Amygdala (tissue), 56 donors: Measurements from ENCODE around the gene KIF1B.
"Not testable (repeated sequence)": the region's sequence is repeated elsewhere in the genome, so short reads cannot be mapped to it uniquely, and the experiment has no call there.

ENCODE experiments used
- DNase-seq, 56 donors: peaks; one replicate each; lab custom pipeline; 2025; lab: John Stamatoyannopoulos, UW

KIF1B gene

DNA sequence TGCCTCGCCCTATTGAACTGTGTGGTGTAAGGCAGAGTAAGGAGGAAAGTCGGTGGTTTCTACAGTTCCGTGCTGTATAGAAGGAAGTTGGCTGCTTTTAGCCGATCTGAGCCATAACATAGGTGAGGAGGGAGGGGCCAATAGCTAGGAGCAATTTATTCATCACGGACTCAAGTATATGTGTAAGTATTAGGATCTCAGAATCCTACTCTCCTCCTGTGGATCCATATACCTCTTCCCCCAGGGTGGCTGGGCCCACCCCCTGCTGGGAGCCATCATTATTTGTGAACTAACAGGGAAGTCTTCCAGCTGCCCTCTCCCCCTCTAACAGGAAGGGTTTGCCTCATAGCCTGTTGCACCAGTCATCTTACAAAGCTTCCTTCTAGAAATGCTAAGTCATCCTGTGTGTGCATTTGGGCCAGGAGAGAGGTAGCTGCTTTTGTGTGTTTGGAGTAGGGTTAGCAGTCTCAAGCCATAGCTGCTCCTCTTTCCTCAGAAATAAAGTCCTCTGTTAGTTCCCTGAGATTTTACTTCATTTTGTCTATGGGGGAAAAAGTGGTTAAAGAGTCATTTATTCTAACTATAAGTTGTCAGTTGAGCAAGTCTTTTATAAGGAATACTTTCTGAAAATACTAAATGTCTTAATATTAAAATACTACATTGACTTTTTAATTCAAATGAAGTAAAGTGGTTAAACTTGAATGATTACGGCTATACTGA is 205.0 kb downstream of the KIF1B start:
- DNase-seq = peak in 6 of 56 donors; percentile 2 to 17 (median 4)

DNA sequence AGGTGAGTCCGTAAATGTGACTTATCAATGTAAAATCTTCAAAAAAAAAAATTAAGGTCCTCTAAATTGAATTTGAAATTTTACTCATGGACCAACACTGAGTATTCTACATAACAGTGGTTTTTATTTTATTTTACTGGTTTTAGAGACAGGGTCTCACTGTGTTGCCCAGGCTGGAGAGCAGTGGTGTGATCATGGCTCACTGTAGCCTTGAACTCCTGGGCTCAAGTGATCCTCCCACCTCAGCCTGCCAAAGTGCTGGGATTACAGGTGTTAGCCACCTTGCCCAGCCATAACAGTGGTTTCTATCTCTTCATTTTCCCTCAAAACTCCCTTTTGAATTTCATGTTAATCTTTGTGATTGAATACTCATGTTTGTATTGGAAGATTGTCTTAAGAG is 205.6 kb downstream of the KIF1B start:
- DNase-seq = not testable (repeated sequence)

DNA sequence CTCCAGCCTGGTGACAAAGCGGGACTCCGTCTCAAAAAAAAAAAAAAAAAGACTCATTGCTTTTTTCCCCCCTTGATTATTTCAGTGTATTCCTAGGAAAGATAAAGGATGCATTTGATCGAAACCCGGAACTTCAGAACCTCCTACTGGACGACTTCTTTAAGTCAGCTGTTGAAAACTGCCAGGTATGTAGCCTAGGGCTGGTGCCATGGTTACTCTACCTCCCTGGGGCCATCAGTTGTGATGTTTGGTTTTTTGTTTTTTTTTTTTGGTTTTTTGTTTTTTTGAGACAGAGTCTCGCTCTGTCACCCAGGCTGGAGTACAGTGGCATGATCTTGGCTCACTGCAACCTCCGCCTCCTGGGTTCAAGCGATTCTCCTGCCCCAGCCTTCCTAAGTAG is 208.4 kb downstream of the KIF1B start:
- DNase-seq = not testable (repeated sequence)

DNA sequence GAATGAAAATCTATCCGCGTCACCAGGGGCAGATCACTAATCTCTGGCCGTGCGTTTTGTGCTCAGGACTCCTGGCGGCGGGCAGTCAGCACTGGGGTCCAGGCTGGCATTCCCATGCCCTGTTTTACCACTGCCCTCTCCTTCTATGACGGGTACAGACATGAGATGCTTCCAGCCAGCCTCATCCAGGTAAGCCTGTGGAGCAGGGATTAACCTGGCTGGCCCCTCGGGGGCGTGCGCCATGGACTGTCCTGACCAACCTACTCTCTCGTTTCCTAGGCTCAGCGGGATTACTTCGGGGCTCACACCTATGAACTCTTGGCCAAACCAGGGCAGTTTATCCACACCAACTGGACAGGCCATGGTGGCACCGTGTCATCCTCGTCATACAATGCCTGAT is 209.0 kb downstream of the KIF1B start:
- no peak for DNase-seq

DNA sequence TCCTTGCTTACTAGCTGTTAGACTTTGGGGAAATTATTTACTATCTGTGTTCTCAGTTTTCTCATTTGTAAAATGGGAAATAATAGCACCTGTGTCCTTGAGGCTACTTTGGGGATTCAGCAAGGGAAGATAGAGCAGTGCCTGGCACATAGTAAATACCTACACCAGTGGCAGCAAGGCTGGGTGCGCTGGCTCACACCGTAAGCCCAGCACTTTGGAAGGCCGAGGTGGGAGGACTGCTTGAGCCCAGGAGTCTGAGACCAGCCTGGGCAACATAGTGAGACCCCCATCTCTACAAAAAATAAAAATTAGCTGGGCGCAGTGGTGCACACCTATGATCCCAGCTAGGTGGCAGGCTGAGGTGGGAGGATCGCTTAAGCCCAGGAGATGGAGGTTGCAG is 211.3 kb downstream of the KIF1B start:
- no peak for DNase-seq

DNA sequence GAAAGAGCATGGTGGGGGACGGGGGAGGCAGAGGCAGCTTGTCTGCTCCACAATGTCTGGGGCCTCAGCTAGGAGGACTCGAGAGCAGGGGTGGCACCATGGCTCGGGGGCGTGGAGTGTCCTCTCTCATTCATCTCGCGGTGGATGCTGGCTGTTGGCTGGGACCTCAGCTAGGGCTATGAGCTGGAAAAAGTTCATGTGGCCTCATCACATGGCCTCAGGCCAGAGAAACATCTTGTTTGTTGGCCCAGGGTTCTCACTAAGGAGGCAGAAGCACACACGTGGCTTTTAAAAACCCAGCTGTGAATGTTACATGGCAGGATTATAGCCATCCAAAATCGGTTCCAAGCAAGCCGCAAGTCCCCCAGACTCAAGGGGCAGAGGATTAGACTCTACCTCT is 213.7 kb downstream of the KIF1B start:
- DNase-seq = peak in 5 of 56 donors; percentile 1 to 28 (median 3)

DNA sequence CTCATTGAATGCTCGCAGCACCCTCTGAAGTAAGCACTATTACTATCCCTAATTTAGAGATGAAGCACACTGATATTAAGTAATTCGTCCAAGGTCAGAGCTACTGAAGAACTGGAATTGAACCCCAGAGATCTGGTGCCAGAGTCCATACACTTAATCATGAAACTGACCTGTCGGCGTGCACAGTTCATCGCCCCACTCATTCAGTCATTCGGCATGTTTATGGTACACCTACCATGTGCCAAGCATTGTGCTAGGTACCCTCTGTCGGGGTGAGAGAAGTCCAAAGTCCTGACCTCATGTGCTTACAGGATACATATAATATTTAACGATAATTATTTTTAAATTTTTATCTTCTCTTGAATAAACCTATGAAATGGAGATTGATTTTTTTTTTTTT is 214.3 kb downstream of the KIF1B start:
- DNase-seq = no peak

DNA sequence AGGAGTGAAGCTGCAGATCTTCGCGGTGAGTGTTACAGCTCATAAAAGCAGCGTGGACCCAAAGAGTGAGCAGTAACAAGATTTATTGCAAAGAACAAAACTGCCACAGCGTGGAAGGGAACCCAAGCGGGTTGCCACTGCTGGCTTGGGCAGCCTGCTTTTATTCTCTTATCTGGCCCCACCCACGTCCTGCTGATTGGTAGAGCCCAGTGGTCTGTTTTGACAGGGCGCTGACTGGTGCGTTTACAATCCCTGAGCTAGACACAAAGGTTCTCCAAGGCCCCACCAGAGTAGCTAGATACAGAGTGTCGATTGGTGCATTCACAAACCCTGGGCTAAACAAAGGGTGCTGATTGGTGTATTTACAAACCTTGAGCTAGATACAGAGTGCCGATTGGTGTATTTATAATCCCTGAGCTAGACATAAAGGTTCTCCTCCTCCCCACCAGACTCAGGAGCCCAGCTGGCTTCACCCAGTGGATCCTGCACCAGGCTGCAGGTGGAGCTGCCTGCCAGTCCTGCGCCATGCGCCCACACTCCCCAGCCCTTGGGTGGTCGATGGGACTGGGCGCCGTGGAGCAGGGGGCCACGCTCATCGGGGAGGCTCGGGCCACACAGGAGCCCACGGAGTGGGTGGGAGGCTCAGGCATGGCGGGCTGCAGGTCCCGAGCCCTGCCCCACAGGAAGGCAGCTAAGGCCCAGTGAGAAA is 215.6 kb downstream of the KIF1B start:
- not testable (repeated sequence) for DNase-seq

DNA sequence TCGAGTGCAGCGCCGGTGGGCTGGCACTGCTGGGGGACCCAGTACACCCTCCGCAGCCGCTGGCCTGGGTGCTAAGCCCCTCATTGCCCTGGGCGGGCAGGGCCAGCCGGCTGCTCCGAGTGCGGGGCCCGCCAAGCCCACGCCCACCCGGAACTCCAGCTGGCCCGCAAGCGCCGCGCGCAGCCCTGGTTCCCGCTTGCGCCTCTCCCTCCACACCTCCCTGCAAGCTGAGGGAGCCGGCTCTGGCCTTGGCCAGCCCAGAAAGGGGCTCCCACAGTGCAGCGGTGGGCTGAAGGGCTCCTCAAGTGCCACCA is 216.1 kb downstream of the KIF1B start:
- DNase-seq = not testable (repeated sequence)

DNA sequence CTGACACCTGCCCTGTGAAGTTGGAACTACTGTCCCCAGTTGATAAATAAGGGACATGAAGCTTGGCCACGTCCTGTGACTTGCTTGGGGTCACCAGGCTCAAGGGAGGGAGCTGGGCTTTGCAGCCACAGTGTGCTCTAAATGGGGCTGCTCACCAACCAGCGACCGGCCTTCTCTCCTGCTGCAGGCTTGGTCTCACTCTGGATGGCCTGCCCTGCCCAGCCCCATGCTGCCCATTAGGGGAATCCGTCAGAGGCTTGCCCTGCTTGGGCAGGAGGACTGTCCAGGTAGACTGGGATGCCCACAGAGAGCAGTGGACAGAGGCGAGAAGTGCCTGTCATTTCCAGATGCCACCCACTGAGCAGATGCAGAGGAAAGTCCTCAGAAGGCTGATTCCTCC is 218.6 kb downstream of the KIF1B start:
- no peak for DNase-seq

DNA sequence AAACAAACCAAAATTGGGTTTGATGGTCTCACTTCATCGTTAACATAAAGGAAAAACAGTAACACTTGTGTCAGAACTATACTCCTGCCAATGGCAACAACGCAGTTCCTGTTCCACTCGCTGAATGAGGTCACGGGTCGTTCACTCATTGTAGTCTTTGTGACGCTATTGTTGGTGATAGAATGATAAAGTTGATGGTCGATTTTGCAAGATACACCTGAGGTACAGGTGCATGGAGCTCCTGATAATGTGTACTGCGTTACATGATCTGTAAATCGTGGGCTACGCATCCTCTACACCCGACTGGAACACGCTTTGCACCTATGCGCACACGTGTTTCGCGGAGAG is 219.5 kb downstream of the KIF1B start:
- peak in 2 of 56 donors; percentile 24 to 41 for DNase-seq

DNA sequence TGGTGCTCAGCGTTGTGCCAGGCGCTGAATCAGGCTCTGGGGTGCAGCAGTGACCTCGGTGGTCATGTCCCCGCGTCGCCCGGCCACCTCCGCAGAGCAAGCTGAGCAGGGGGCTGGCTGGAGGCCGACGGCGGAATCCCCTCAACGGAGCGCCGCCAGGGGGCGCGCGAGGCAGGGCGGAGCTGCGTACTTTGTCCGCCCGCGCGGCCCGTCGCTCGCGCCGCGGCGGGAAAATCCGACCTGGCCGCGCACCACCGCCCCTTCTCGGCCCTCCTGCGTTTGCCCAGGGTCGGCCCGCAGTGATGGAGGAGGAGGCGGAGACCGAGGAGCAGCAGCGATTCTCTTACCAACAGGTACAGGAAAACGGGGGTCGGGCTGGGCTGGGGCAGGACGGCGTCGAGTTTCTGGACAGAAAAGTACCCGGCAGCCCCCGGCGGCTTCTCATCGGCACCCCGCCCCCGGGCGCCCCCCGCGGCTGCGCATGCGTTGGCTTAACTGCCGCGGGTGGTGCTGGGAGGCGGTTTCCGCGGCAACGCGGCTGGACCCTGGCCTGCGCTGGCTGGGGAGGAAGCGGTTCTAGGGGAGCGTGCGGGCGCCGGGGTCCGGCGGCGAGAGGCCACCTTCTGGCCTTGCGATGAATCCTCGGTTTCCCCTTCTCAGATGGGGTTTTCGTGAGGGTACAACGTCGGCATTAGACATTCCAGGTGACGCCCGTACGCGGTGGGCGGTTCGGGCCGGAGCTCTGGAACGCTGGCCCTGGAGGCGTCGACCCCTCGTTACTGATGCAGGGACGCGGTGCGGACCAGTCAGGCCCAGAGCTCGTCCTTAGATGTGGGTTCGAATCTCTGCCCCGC is 220.1 kb downstream of the KIF1B start, which contains the start of gene CENPS:
Gene CENPS (plus strand): TSS at position 218 of the 854 bp plus-strand sequence. CDS start 85 bp downstream, at position 303.
- DNase-seq = peak in 55 of 56 donors; percentile 31 to 98 (median 82)
